ENCODE data around the gene LSS. TPM values are rescaled to one million over a fixed set of nuclear protein-coding genes. Genes with fewer than 3 reads are reported as not detected.

Gene LSS
- total and polyA plus RNA-seq, 2 donors (not counting 3 experiments of a cell fraction or from before 2014, with no cell fraction given), result 120 to 141 TPM

- ChIA-PET POLR2A (no interaction called here), CTCF (interaction anchor here (1.1 kb wide), 1 partner anchor 33 kb away, joined by 4 read pairs; no protein-coding TSS in a partner anchor)
- H3K4me1 ChIP-seq (ENCODE audit: control insufficient read depth, extremely low read depth, insufficient read depth, low read length), result no peaks in the 10 kb centered on the region
- H3K9me1 ChIP-seq (replicated peaks; ENCODE audit: control insufficient read depth, extremely low read depth, insufficient read depth, low read length), result no peaks in the 10 kb centered on the region
- no peak overlapping the region for H2AFZ ChIP-seq (ENCODE audit: low read depth, low read length)
- H3K79me2 ChIP-seq (ENCODE audit: control insufficient read depth, insufficient read depth, low read length), result no peaks in the 10 kb centered on the region
- no peak for TF ChIP-seq CTCF (IDR thresholded peaks at IDR 0.05; ENCODE audit: extremely low read depth in 1 of 2, insufficient read depth in 1 of 2, low read depth in 1 of 2, low read length in 2 of 2)
- TF ChIP-seq POLR2A (IDR thresholded peaks at IDR 0.05; ENCODE audit: low read depth, low read length), result no peak
- no peak for TF ChIP-seq POLR2AphosphoS5 (IDR thresholded peaks at IDR 0.05; ENCODE audit: insufficient read depth, low read depth, low read length)
- no peak for TF ChIP-seq JUN (IDR thresholded peaks at IDR 0.05; ENCODE audit: borderline replicate concordance, insufficient read depth, insufficient read length, low read depth)
- TF ChIP-seq MYC (IDR thresholded peaks at IDR 0.05; ENCODE audit: low read depth, low read length), result no peak
- no peak for TF ChIP-seq EZH2 (IDR thresholded peaks at IDR 0.05; ENCODE audit: borderline replicate concordance, low read depth, low read length, severe bottlenecking)
- no peak for TF ChIP-seq MAX (IDR thresholded peaks at IDR 0.05; ENCODE audit: insufficient read depth, insufficient read length)
- TF ChIP-seq FOS (IDR thresholded peaks at IDR 0.05; ENCODE audit: borderline replicate concordance, insufficient read depth, low read length), result no peak
- TF ChIP-seq GATA2 (IDR thresholded peaks at IDR 0.05; ENCODE audit: insufficient read depth, insufficient read length, low read depth, low read length), result no peak
- FAIRE-seq (no peak), DNase-seq (ENCODE audit: low read depth, low spot score) (no peak)
- BruUV-seq (replicated peaks), result no TSS peak
- H3K27ac ChIP-seq (ENCODE audit: insufficient read depth, low read depth, low read length), result no peak overlapping the region
- intact Hi-C loops (cut with micrococcal nuclease), result no loop called here
- no peaks in the 10 kb centered on the region for H4K20me1 ChIP-seq (replicated peaks; ENCODE audit: control insufficient read depth, extremely low read depth, insufficient read depth, low read length)
- H3K27me3 ChIP-seq (ENCODE audit: control insufficient read depth in 2 of 2, insufficient read depth in 2 of 2, low read length in 2 of 2), result no peaks in the 10 kb centered on the region
- no peak overlapping the region for H3K4me3 ChIP-seq (replicated peaks in 1 of 3; ENCODE audit: insufficient read depth in 1 of 3, low read depth in 1 of 3, low read length in 3 of 3)
- H3K9me3 ChIP-seq (replicated peaks; ENCODE audit: control insufficient read depth, insufficient read depth, low read length), result no peaks in the 10 kb centered on the region
- H3K36me3 ChIP-seq (ENCODE audit: control insufficient read depth in 2 of 2, extremely low read depth in 1 of 2, insufficient read depth in 2 of 2, low read length in 2 of 2), result peaks cover 25 to 42% of the 10 kb centered on the region in 2 experiments
- no peak overlapping the region for H3K9ac ChIP-seq (replicated peaks; ENCODE audit: extremely low read depth, insufficient read depth, low read length)
- dilution Hi-C loops (cut with MboI; ENCODE audit: extremely low pct_ligation_motif_present, low sequenced_read_pairs), result no loop called here
- no peak overlapping the region for H3K4me2 ChIP-seq (ENCODE audit: insufficient read depth, low read length)
Measured at GRCh38 chr21:46195595-46196195, 32.9 kb downstream of the LSS start.

Measured in endothelial cell of umbilical vein (primary cell).